T-cell (primary cell): Measurements from ENCODE around the gene GJA4. TPM values are rescaled to one million over a fixed set of nuclear protein-coding genes. Genes with fewer than 3 reads are reported as not detected.

Experiments used
- ATAC-seq, 4 experiments: fragments of 200-7000 bp in 3 of 4; fragments of 150-1000 bp in 1 of 4; cut with Tn5 transposase; replicated peaks in 1 of 4; 1 replicate in 3 of 4; 2 replicates in 1 of 4; pipeline ENCODE4 v1.10.0; 2021; ENCODE audit warnings: moderate library complexity in 3 of 4, mild to moderate bottlenecking in 2 of 4, moderate number of reproducible peaks in 1 of 4
- CTCF ChIA-PET, 2 donors: fragments of 300-600 bp; sonication (Branson Sonifier 250); formaldehyde crosslinking; loops; one replicate each; lab custom pipeline; 2022; ENCODE audit warnings: antibody characterized with exemption in 2 of 2; lab: Charles Lee
- POLR2A ChIA-PET, 2 donors: fragments of 300-600 bp; sonication (Branson Sonifier 250); formaldehyde crosslinking; loops; one replicate each; lab custom pipeline; 2022; ENCODE audit warnings: antibody characterized with exemption in 2 of 2; lab: Charles Lee
- DNase-seq, 35 experiments: peaks; one replicate each; pipeline versions ENCODE4 v3.0.0 to v3.0.0-alpha.2; 2013 to 2023
- H3K27ac ChIP-seq: one replicate; pipeline ENCODE4 v1.5.1; 2013; ENCODE audit warnings: low read length
- H3K27me3 ChIP-seq, 2 experiments: replicated peaks in 1 of 2; 1 replicate in 1 of 2; 2 replicates in 1 of 2; pipeline versions ENCODE4 v1.6.1 to v1.7.0; 2013; ENCODE audit warnings: low read length in 1 of 2, mixed read lengths in 1 of 2; ENCODE audit not compliant: control insufficient read depth in 2 of 2, insufficient read depth in 2 of 2; ENCODE audit errors: extremely low read depth in 1 of 2
- H3K36me3 ChIP-seq, 2 donors: 1 replicate in 1 of 2; 2 replicates in 1 of 2; pipeline versions ENCODE4 v1.6.1 to v1.7.0; 2013; ENCODE audit warnings: low read length in 1 of 2; ENCODE audit not compliant: control insufficient read depth in 2 of 2, insufficient read depth in 1 of 2; ENCODE audit errors: extremely low read depth in 1 of 2
- H3K4me1 ChIP-seq, 2 experiments: 1 replicate in 1 of 2; 2 replicates in 1 of 2; pipeline versions ENCODE4 v1.6.1 to v1.7.0; 2013; ENCODE audit warnings: low read length in 2 of 2, mixed read lengths in 1 of 2; ENCODE audit not compliant: insufficient read depth in 2 of 2, control insufficient read depth in 1 of 2; ENCODE audit errors: extremely low read depth in 1 of 2
- H3K4me3 ChIP-seq, 2 donors: 1 replicate in 1 of 2; 2 replicates in 1 of 2; pipeline versions ENCODE4 v1.5.1 to v1.7.0; 2013; ENCODE audit warnings: mild to moderate bottlenecking in 2 of 2, low read length in 1 of 2, moderate library complexity in 1 of 2; ENCODE audit not compliant: control insufficient read depth in 1 of 2; ENCODE audit errors: extremely low read depth in 1 of 2
- H3K9me3 ChIP-seq: 2 replicates; pipeline ENCODE4 v1.7.0; 2013
- H3K27ac Mint-ChIP-seq, 2 donors: one replicate each; pipeline ENCODE4 v1.8.0; 2020 to 2021; ENCODE audit warnings: mild to moderate bottlenecking in 2 of 2, mixed read lengths in 2 of 2
- H3K27me3 Mint-ChIP-seq, 2 donors: one replicate each; pipeline ENCODE4 v1.8.0; 2021 to 2022; ENCODE audit warnings: mixed read lengths in 2 of 2
- H3K36me3 Mint-ChIP-seq: one replicate; pipeline ENCODE4 v1.8.0; 2021; ENCODE audit warnings: mixed read lengths
- H3K4me1 Mint-ChIP-seq, 3 donors: one replicate each; pipeline ENCODE4 v1.8.0; 2020 to 2022; ENCODE audit warnings: mixed read lengths in 3 of 3, mild to moderate bottlenecking in 1 of 3
- H3K4me3 Mint-ChIP-seq, 3 donors: one replicate each; pipeline ENCODE4 v1.8.0; 2020 to 2022; ENCODE audit warnings: mild to moderate bottlenecking in 3 of 3, mixed read lengths in 3 of 3, moderate library complexity in 3 of 3
- H3K9me3 Mint-ChIP-seq, 3 donors: one replicate each; pipeline ENCODE4 v1.8.0; 2020 to 2022; ENCODE audit warnings: mixed read lengths in 3 of 3
- WGBS: methylation state at CpG from one replicate; pipeline ENCODE4 v1.1.5; 2013; ENCODE audit warnings: missing lambda C conversion rate; ENCODE audit not compliant: insufficient coverage; 5-methylcytosine and 5-hydroxymethylcytosine counted together
- total RNA-seq, 35 experiments: library from RNA in 6 of 35; stranded (reverse) in 6 of 35; fragments of 120-200 nt in 1 of 35; gene quantifications; one replicate each; pipeline versions ENCODE4 v1.2.1 to v1.2.4 and lab custom pipeline; 2013 to 2026

Gene GJA4
- total RNA-seq, 5 donors from 2014 or later (not counting 1 experiment from before 2014, with no cell fraction given): not detected

DNA sequence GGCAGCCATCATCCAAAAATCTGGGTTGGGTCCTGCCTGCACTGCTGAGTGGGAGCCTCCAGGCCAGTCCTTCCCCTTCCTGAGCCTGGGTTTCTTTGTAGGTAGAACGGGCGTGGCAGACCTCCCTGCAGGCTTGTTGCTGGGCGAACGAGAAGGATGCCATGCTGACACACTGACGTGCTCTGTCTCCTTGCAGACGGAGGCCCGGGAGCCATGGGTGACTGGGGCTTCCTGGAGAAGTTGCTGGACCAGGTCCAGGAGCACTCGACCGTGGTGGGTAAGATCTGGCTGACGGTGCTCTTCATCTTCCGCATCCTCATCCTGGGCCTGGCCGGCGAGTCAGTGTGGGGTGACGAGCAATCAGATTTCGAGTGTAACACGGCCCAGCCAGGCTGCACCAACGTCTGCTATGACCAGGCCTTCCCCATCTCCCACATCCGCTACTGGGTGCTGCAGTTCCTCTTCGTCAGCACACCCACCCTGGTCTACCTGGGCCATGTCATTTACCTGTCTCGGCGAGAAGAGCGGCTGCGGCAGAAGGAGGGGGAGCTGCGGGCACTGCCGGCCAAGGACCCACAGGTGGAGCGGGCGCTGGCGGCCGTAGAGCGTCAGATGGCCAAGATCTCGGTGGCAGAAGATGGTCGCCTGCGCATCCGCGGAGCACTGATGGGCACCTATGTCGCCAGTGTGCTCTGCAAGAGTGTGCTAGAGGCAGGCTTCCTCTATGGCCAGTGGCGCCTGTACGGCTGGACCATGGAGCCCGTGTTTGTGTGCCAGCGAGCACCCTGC is 1.4 kb downstream of the GJA4 start:
- ChIA-PET CTCF (interaction anchor here in 1 of 2 donors (0.6 kb wide), 1 partner anchor 932 kb away, joined by 3 read pairs; no protein-coding TSS in a partner anchor), POLR2A (no interaction called here)
- no peaks in the 10 kb centered on the region for H3K9me3 ChIP-seq
- H3K9me3 Mint-ChIP-seq: no peaks in the 10 kb centered on the region
- no peak overlapping the region for H3K4me3 ChIP-seq
- H3K4me3 Mint-ChIP-seq: peak overlapping the region in 1 of 3 donors; percentile 31
- ATAC-seq: no peak
- no peak overlapping the region for H3K27ac Mint-ChIP-seq
- WGBS: 92% methylated on average over 38 of the region's 40 CpGs
- no peak overlapping the region for H3K27ac ChIP-seq
- no peaks in the 10 kb centered on the region for H3K36me3 Mint-ChIP-seq
- peaks cover 5 to 7% (median 6%) of the 10 kb centered on the region in 3 donors for H3K4me1 Mint-ChIP-seq
- no peaks in the 10 kb centered on the region for H3K36me3 ChIP-seq
- H3K27me3 Mint-ChIP-seq: peaks cover 18 to 22% of the 10 kb centered on the region in 2 donors
- H3K4me1 ChIP-seq: peaks cover 0 to 9% of the 10 kb centered on the region in 2 experiments
- peaks cover 0 to 45% of the 10 kb centered on the region in 2 experiments for H3K27me3 ChIP-seq
- no peak for DNase-seq

DNA sequence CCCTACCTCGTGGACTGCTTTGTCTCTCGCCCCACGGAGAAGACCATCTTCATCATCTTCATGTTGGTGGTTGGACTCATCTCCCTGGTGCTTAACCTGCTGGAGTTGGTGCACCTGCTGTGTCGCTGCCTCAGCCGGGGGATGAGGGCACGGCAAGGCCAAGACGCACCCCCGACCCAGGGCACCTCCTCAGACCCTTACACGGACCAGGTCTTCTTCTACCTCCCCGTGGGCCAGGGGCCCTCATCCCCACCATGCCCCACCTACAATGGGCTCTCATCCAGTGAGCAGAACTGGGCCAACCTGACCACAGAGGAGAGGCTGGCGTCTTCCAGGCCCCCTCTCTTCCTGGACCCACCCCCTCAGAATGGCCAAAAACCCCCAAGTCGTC is 2.0 kb downstream of the GJA4 start:
- Mint-ChIP-seq H3K4me3 (peak overlapping the region in 1 of 3 donors; percentile 31), H3K27ac (no peak overlapping the region), H3K36me3 (no peaks in the 10 kb centered on the region), H3K27me3 (peaks cover 18 to 22% of the 10 kb centered on the region in 2 donors), H3K4me1 (peaks cover 5 to 7% (median 6%) of the 10 kb centered on the region in 3 donors), H3K9me3 (no peaks in the 10 kb centered on the region)
- POLR2A ChIA-PET: no interaction called here
- peaks cover 0 to 9% of the 10 kb centered on the region in 2 experiments for H3K4me1 ChIP-seq
- 85% methylated on average over 10 of the region's 12 CpGs for WGBS
- CTCF ChIA-PET: interaction anchor here in 1 of 2 donors (0.6 kb wide), 1 partner anchor 932 kb away, joined by 3 read pairs; no protein-coding TSS in a partner anchor
- no peaks in the 10 kb centered on the region for H3K9me3 ChIP-seq
- H3K27me3 ChIP-seq: peaks cover 0 to 42% of the 10 kb centered on the region in 2 experiments
- no peak overlapping the region for H3K4me3 ChIP-seq
- H3K36me3 ChIP-seq: no peaks in the 10 kb centered on the region
- no peak overlapping the region for H3K27ac ChIP-seq
- no peak for DNase-seq
- ATAC-seq: no peak

DNA sequence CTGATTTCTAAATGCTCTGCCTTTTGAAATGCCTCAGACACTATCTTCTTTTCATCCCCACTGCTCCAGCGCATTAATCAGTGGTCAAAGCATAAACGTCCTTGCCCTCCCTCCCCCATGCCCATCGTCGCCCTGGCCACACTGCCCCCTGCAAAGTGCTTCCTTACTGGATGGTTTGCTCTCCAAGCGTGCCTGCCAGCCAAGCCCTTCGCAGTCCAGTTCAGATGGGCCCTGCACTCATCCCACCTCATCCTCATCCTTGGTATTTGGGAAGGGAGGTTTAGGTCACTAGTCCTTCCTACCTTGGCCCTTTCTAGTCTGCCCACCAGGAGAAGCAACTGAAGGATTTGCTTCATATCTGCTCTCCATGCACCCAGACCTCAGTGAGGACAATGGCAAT is 3.1 kb downstream of the GJA4 start:
- Histone ChIP-seq H3K36me3 (no peaks in the 10 kb centered on the region), H3K27ac (no peak overlapping the region), H3K27me3 (peaks cover 0 to 35% of the 10 kb centered on the region in 2 experiments), H3K4me1 (peaks cover 0 to 9% of the 10 kb centered on the region in 2 experiments), H3K9me3 (no peaks in the 10 kb centered on the region), H3K4me3 (no peak overlapping the region)
- POLR2A ChIA-PET: no interaction called here
- ATAC-seq (no peak), DNase-seq (no peak)
- Mint-ChIP-seq H3K27me3 (peaks cover 14 to 15% of the 10 kb centered on the region in 2 donors), H3K9me3 (no peaks in the 10 kb centered on the region), H3K27ac (no peak overlapping the region), H3K36me3 (no peaks in the 10 kb centered on the region), H3K4me1 (peaks cover 5 to 7% (median 6%) of the 10 kb centered on the region in 3 donors), H3K4me3 (no peak overlapping the region)
- WGBS: 75% methylated on average over 2 of the region's 6 CpGs
- CTCF ChIA-PET: no interaction called here

DNA sequence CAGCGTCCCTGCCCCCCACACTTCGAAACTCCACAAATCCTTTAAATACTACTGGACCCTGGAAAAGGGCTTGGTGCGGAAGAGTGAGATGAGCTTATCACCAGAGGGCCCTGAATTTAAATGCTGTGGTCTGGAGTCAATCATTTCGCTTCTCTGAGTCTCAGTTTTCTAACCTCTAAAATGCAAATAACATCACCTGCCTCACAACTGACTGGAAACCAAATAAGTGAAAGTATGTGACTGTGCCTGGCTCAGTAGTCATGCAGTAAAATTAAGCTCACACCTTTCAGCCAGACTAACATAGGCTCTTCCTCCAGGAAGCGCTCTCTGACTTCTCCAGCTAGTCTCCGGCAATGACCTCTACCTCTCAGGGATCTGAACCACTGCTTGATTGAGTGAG is 4.2 kb downstream of the GJA4 start:
- POLR2A ChIA-PET: no interaction called here
- Mint-ChIP-seq H3K4me1 (peaks cover 5 to 6% (median 6%) of the 10 kb centered on the region in 3 donors), H3K9me3 (no peaks in the 10 kb centered on the region), H3K27me3 (peaks cover 6 to 8% of the 10 kb centered on the region in 2 donors), H3K4me3 (no peak overlapping the region), H3K27ac (no peak overlapping the region), H3K36me3 (no peaks in the 10 kb centered on the region)
- peaks cover 0 to 9% of the 10 kb centered on the region in 2 experiments for H3K4me1 ChIP-seq
- peaks cover 0 to 25% of the 10 kb centered on the region in 2 experiments for H3K27me3 ChIP-seq
- H3K9me3 ChIP-seq: no peaks in the 10 kb centered on the region
- H3K27ac ChIP-seq: no peak overlapping the region
- DNase-seq: no peak
- no peak for ATAC-seq
- CTCF ChIA-PET: no interaction called here
- H3K4me3 ChIP-seq: no peak overlapping the region
- no peaks in the 10 kb centered on the region for H3K36me3 ChIP-seq
- 94% methylated on average over 2 of the region's 6 CpGs for WGBS

DNA sequence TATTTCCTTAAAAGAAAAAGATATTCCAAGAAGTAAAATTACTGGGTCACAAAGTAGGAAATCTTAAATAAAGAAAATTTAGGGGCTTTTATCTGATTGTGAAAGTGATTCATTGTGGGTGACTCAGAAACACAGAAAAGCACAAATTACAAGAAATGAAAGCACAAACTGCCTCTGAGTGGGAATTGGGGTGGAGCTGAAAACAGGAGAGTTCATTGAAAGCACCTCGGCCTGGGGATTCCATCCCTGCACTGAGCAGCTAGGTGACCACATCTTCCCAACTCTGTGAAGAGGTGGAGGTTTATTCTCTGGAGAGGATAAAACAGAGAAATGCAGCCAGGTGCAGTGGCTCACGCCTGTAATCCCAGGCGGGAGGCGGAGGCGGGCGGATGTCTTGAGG is 7.4 kb downstream of the GJA4 start:
- no peaks in the 10 kb centered on the region for H3K27me3 Mint-ChIP-seq
- Histone ChIP-seq H3K4me1 (no peaks in the 10 kb centered on the region), H3K9me3 (no peaks in the 10 kb centered on the region), H3K36me3 (no peaks in the 10 kb centered on the region), H3K27ac (no peak overlapping the region), H3K27me3 (no peaks in the 10 kb centered on the region), H3K4me3 (no peak overlapping the region)
- WGBS: 17% methylated on average over 1 of the region's 6 CpGs
- no peak overlapping the region for H3K27ac Mint-ChIP-seq
- ChIA-PET CTCF (no interaction called here), POLR2A (no interaction called here)
- peaks cover 8% of the 10 kb centered on the region for H3K36me3 Mint-ChIP-seq
- peaks cover 0 to 9% (median 4%) of the 10 kb centered on the region in 3 donors for H3K9me3 Mint-ChIP-seq
- H3K4me3 Mint-ChIP-seq: no peak overlapping the region
- H3K4me1 Mint-ChIP-seq: no peaks in the 10 kb centered on the region
- DNase-seq: no peak
- ATAC-seq: no peak

DNA sequence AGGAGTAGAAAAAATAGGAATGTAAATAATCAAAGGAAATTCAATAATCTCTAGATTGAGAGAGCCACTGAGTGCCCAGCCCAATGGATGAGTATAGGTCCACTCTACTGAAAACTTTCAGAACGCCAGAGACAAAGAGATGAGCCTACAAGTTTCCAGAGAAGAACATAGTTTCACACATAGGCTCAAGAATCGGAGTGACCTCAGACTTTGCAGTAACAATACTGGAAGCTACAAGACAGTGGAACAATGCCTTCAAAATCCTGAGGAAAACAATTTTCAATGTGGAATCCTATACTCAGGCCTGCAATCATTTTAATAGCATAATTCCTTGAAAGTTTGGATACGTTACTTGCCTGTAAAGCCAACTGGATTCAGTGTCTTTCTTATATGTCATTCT is 11.0 kb downstream of the GJA4 start:
- Mint-ChIP-seq H3K9me3 (peaks cover 0 to 9% (median 4%) of the 10 kb centered on the region in 3 donors), H3K36me3 (peaks cover 14% of the 10 kb centered on the region), H3K4me3 (no peak overlapping the region), H3K27me3 (no peaks in the 10 kb centered on the region), H3K4me1 (no peaks in the 10 kb centered on the region), H3K27ac (no peak overlapping the region)
- no peaks in the 10 kb centered on the region for H3K36me3 ChIP-seq
- no peak for DNase-seq
- no peak overlapping the region for H3K27ac ChIP-seq
- POLR2A ChIA-PET: no interaction called here
- no peaks in the 10 kb centered on the region for H3K9me3 ChIP-seq
- WGBS: 100% methylated on average over 2 of the region's 3 CpGs
- H3K27me3 ChIP-seq: no peaks in the 10 kb centered on the region
- CTCF ChIA-PET: no interaction called here
- ATAC-seq: no peak
- no peaks in the 10 kb centered on the region for H3K4me1 ChIP-seq
- no peak overlapping the region for H3K4me3 ChIP-seq
